ENCODE data around the gene FAM32A.

FAM32A gene

GRCh38 chr19:16159655-16160054 is 25.6 kb upstream of the FAM32A start:
- no peaks in the 10 kb centered on the region for H3K9me3 ChIP-seq (ENCODE audit: insufficient read depth, low read depth, low read length)
- no peak overlapping the region for H2AFZ ChIP-seq (ENCODE audit: low read length)
- H3K36me3 ChIP-seq (ENCODE audit: insufficient read depth, low read length) = peaks cover 35% of the 10 kb centered on the region; the same call in 1 of the 2 replicates
- no peaks in the 10 kb centered on the region for H3K27me3 ChIP-seq (ENCODE audit: insufficient read depth, low read length, poor library complexity, severe bottlenecking)
- H3K9ac ChIP-seq (ENCODE audit: low read depth, low read length, poor library complexity, severe bottlenecking) = no peak overlapping the region
- H4K20me1 ChIP-seq (ENCODE audit: insufficient read depth, low read length, poor library complexity, severe bottlenecking) = peaks cover 9% of the 10 kb centered on the region
- H3K79me2 ChIP-seq (ENCODE audit: insufficient read depth, low read length) = peaks cover 12% of the 10 kb centered on the region
- no peak overlapping the region for H3K4me3 ChIP-seq (ENCODE audit: low read length, poor library complexity, severe bottlenecking)
- H3F3A ChIP-seq (ENCODE audit: low read depth) = peaks cover 12% of the 10 kb centered on the region; the same call in 1 of the 2 replicates
- H3K4me2 ChIP-seq (ENCODE audit: low read depth, low read length, poor library complexity, severe bottlenecking) = no peak overlapping the region
- H3K4me1 ChIP-seq (ENCODE audit: insufficient read depth, low read length, poor library complexity, severe bottlenecking) = peaks cover 12% of the 10 kb centered on the region
- H3K9me2 ChIP-seq (replicated peaks; ENCODE audit: low read depth, low read length) = no peaks in the 10 kb centered on the region
- no peak for TF ChIP-seq CTCF (conservative IDR thresholded peaks at IDR 0.05; ENCODE audit: low read length)
- TF ChIP-seq EZH2phosphoT487 (IDR thresholded peaks at IDR 0.05; ENCODE audit: borderline replicate concordance) = no peak

DNA sequence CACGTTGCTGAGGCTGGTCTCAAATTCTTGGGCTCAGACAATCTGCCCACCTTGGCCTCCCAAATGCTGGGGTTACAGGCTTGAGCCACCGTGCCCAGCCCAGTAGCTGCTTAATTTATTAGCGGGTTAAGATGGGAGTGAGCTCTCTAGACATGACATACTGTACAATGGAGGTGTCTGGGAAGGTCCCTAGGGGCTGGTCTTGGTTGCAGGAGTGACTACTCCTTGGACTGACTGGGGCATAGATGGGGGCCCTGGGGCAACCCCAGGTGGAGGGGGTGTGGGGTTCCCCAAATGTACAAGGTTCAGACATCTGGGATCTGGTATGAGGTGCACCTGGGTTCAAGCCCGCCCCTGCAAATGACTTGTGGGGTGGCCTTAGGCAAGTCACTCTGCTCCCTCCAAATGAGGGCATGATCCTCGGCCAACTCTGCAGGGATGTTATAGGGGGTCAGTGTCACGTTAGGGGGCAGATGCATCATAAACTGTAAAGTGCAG is 24.7 kb upstream of the FAM32A start:
- peaks cover under 1% of the 10 kb centered on the region for H4K20me1 ChIP-seq (ENCODE audit: insufficient read depth, low read length, poor library complexity, severe bottlenecking)
- H3K36me3 ChIP-seq (ENCODE audit: insufficient read depth, low read length) = peaks cover 27% of the 10 kb centered on the region; the same call in 1 of the 2 replicates
- H3K4me2 ChIP-seq (ENCODE audit: low read depth, low read length, poor library complexity, severe bottlenecking) = no peak overlapping the region
- TF ChIP-seq CTCF (conservative IDR thresholded peaks at IDR 0.05; ENCODE audit: low read length) (no peak), EZH2phosphoT487 (IDR thresholded peaks at IDR 0.05; ENCODE audit: borderline replicate concordance) (no peak)
- H3K9me3 ChIP-seq (ENCODE audit: insufficient read depth, low read depth, low read length) = no peaks in the 10 kb centered on the region
- H3K9ac ChIP-seq (ENCODE audit: low read depth, low read length, poor library complexity, severe bottlenecking) = no peak overlapping the region
- no peak overlapping the region for H2AFZ ChIP-seq (ENCODE audit: low read length)
- H3K27me3 ChIP-seq (ENCODE audit: insufficient read depth, low read length, poor library complexity, severe bottlenecking) = no peaks in the 10 kb centered on the region
- no peak overlapping the region for H3K4me3 ChIP-seq (ENCODE audit: low read length, poor library complexity, severe bottlenecking)
- 0 out of 2 replicates have a peak, but pooled peaks cover 5% of the 10 kb centered on the region for H3K79me2 ChIP-seq (ENCODE audit: insufficient read depth, low read length)
- H3K9me2 ChIP-seq (replicated peaks; ENCODE audit: low read depth, low read length) = no peaks in the 10 kb centered on the region
- peaks cover 4% of the 10 kb centered on the region for H3K4me1 ChIP-seq (ENCODE audit: insufficient read depth, low read length, poor library complexity, severe bottlenecking)
- H3F3A ChIP-seq (ENCODE audit: low read depth) = peaks cover 12% of the 10 kb centered on the region; the same call in 1 of the 2 replicates

DNA sequence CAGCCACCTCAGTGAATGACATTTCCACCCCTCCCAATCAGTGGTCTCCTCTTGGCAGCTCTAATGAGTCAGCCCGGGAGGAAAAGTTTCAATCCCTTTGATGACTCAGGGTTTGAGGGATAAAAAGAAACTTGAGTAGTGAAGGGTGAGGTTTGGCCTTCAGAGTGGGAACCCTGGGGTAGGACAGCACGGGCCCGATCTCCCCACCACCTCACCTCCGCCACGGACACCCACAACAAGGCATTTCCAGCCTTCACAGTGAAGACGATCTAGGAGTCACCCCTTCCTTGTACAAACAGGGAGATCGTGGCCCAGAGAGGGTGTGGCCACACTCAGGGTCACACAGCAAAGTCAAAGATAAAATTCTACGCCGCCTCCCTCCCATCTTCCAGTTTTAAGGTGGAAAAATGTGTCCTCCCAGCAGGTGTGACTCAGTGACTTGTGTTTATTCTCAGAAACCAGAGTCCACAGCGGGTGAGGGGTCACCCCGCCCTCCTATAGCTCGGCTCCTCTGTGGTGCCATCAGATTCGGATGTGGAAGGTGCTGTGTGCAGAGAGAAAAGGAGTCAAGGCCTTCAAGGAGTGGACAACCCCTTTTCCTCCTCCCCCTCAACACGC is 24.2 kb upstream of the FAM32A start:
- Histone ChIP-seq H3K79me2 (ENCODE audit: insufficient read depth, low read length) (no peaks in the 10 kb centered on the region), H3K9me3 (ENCODE audit: insufficient read depth, low read depth, low read length) (no peaks in the 10 kb centered on the region), H3F3A (ENCODE audit: low read depth) (peaks cover 12% of the 10 kb centered on the region; the same call in 1 of the 2 replicates), H3K9ac (ENCODE audit: low read depth, low read length, poor library complexity, severe bottlenecking) (no peak overlapping the region), H4K20me1 (ENCODE audit: insufficient read depth, low read length, poor library complexity, severe bottlenecking) (no peaks in the 10 kb centered on the region), H2AFZ (ENCODE audit: low read length) (no peak overlapping the region), H3K4me2 (ENCODE audit: low read depth, low read length, poor library complexity, severe bottlenecking) (no peak overlapping the region), H3K27me3 (ENCODE audit: insufficient read depth, low read length, poor library complexity, severe bottlenecking) (no peaks in the 10 kb centered on the region), H3K4me1 (ENCODE audit: insufficient read depth, low read length, poor library complexity, severe bottlenecking) (peaks cover 4% of the 10 kb centered on the region), H3K9me2 (replicated peaks; ENCODE audit: low read depth, low read length) (no peaks in the 10 kb centered on the region), H3K4me3 (ENCODE audit: low read length, poor library complexity, severe bottlenecking) (no peak overlapping the region), H3K36me3 (ENCODE audit: insufficient read depth, low read length) (peaks cover 21% of the 10 kb centered on the region; the same call in 1 of the 2 replicates)
- TF ChIP-seq EZH2phosphoT487 (IDR thresholded peaks at IDR 0.05; ENCODE audit: borderline replicate concordance) = no peak
- TF ChIP-seq CTCF (conservative IDR thresholded peaks at IDR 0.05; ENCODE audit: low read length) = no peak
